Measurements from ENCODE around the gene RHOT2.

Gene RHOT2

DNA sequence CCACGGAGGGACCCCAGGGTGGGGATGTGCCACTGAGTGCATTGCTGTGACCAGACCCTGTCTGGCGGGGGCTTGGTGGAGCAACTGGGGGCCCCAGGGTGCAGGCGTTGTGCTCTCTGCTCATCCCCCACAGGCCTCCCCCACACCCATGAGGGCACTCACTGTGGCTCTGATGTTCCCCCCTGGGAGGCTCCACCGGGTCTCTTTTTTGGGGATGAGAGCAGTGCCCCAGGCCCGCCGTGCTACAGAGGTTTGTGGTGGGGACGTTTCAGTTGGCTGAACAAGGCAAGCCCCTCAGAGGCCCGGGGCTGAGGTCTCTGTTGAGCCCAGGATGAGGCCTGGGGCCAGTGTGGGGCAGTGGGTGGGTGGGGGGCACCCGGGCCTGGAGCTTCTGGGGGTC, 55.8 kb downstream of the RHOT2 start:
- no peaks in the 10 kb centered on the region for H3K27me3 Mint-ChIP-seq
- H3K27ac Mint-ChIP-seq = no peak overlapping the region
- peaks cover 55% of the 10 kb centered on the region for H3K4me1 Mint-ChIP-seq
- no peak for ATAC-seq
- peaks cover 6% of the 10 kb centered on the region for H3K36me3 Mint-ChIP-seq
- no peak overlapping the region for H3K4me3 Mint-ChIP-seq
- H3K9me3 Mint-ChIP-seq = no peaks in the 10 kb centered on the region
